Stimulated activated CD4-positive, alpha-beta T cell treated with anti-CD3 and anti-CD28 coated beads, Interleukin-1b, Interleukin-23, amount 100 ng/mL, for 4 hours (primary cell): ENCODE results near the gene MED13L.
"Not testable (repeated sequence)": the region's sequence is repeated elsewhere in the genome, so short reads cannot be mapped to it uniquely, and the experiment has no call there.

ENCODE experiments used
- DNase-seq, 2 donors: peaks; one replicate each; pipeline ENCODE4 v3.0.0-alpha.2; 2020; ENCODE audit warnings: low read depth in 2 of 2

The MED13L gene

GRCh38 chr12:116303929-116304328, 26.4 kb upstream of the MED13L start:
- DNase-seq = no peak

GRCh38 chr12:116303066-116303465, 25.6 kb upstream of the MED13L start:
- no peak for DNase-seq

- DNase-seq = no peak
Observed at GRCh38 chr12:116302166-116303058, 24.9 kb upstream of the MED13L start.

GRCh38 chr12:116301621-116302020, 24.1 kb upstream of the MED13L start:
- DNase-seq = no peak

GRCh38 chr12:116299665-116300328, 22.3 kb upstream of the MED13L start:
- no peak for DNase-seq

GRCh38 chr12:116299064-116299463, 21.6 kb upstream of the MED13L start:
- no peak for DNase-seq

GRCh38 chr12:116298578-116298977, 21.1 kb upstream of the MED13L start:
- DNase-seq = no peak

- DNase-seq = no peak
Observed at GRCh38 chr12:116297224-116297834, 19.8 kb upstream of the MED13L start.

GRCh38 chr12:116295327-116296263, 18.1 kb upstream of the MED13L start:
- DNase-seq = no peak

- DNase-seq = no peak
Observed at GRCh38 chr12:116294454-116295165, 17.1 kb upstream of the MED13L start.

GRCh38 chr12:116293687-116294453, 16.4 kb upstream of the MED13L start:
- no peak for DNase-seq

- DNase-seq = no peak
Observed at GRCh38 chr12:116291218-116291617, 13.7 kb upstream of the MED13L start.

- no peak for DNase-seq
Observed at GRCh38 chr12:116288735-116289134, 11.2 kb upstream of the MED13L start.

- DNase-seq = no peak
Observed at GRCh38 chr12:116287842-116288301, 10.4 kb upstream of the MED13L start.

GRCh38 chr12:116284396-116284795, 6.9 kb upstream of the MED13L start:
- no peak for DNase-seq

- not testable (repeated sequence) for DNase-seq
Observed at GRCh38 chr12:116283881-116284280, 6.4 kb upstream of the MED13L start.

- no peak for DNase-seq
Observed at GRCh38 chr12:116282371-116283286, 5.1 kb upstream of the MED13L start.

- DNase-seq = no peak
Observed at GRCh38 chr12:116280595-116281290, 3.2 kb upstream of the MED13L start.
